Prostate gland (tissue), 2 donors: ENCODE measurements around the gene VAPA. TPM values are rescaled to one million over a fixed set of nuclear protein-coding genes. Genes with fewer than 3 reads are reported as not detected.
A peak's percentile ranks its signal among the peaks of the same experiment; 100 is the strongest.

Experiments
- DNase-seq: peaks from one replicate; pipeline ENCODE4 v3.0.0-alpha.2; 2019; ENCODE audit warnings: low spot score
- H3K27ac ChIP-seq, 2 donors: fragments of 200-600 bp; sonication (generic); 2 replicates each; pipeline ENCODE4 v1.5.1; 2017 to 2019
- H3K27me3 ChIP-seq: fragments of 200-600 bp; sonication (generic); replicated peaks from 2 replicates; pipeline ENCODE4 v1.5.1; 2019; ENCODE audit not compliant: insufficient read depth
- H3K36me3 ChIP-seq, 2 donors: fragments of 200-600 bp; sonication (generic); 1 replicate in 1 of 2; 2 replicates in 1 of 2; pipeline versions ENCODE4 v1.5.1 to v1.8.1; 2017 to 2019
- H3K4me1 ChIP-seq: fragments of 200-600 bp; sonication (generic); replicated peaks from 2 replicates; pipeline ENCODE4 v1.5.1; 2019
- H3K4me3 ChIP-seq, 2 donors: fragments of 200-600 bp; sonication (generic); 2 replicates each; pipeline ENCODE4 v1.5.1; 2017 to 2019
- H3K9me3 ChIP-seq: fragments of 200-600 bp; sonication (generic); 2 replicates; pipeline ENCODE4 v1.5.1; 2017
- CTCF ChIP-seq, 4 experiments: fragments of 200-600 bp in 2 of 4; fragments of 450-650 bp in 2 of 4; sonication (generic) in 2 of 4; IDR thresholded peaks; 1 replicate in 3 of 4; 2 replicates in 1 of 4; pipeline ENCODE4 v1.5.1; 2016 to 2019; ENCODE audit warnings: antibody characterized with exemption in 4 of 4, mild to moderate bottlenecking in 2 of 4, moderate library complexity in 2 of 4
- POLR2A ChIP-seq: fragments of 450-650 bp; IDR thresholded peaks from one replicate; pipeline ENCODE4 v1.6.1; 2016; ENCODE audit warnings: antibody characterized with exemption, mild to moderate bottlenecking
- POLR2AphosphoS5 ChIP-seq: sonication (generic); formaldehyde crosslinking; IDR thresholded peaks from one replicate; pipeline ENCODE4 v1.6.1; 2017; ENCODE audit warnings: antibody characterized with exemption
- WGBS: methylation state at CpG from one replicate; pipeline ENCODE4 v1.1.5; 2018; 5-methylcytosine and 5-hydroxymethylcytosine counted together
- intact Hi-C: fragments of 100-400 bp; cut with DNase I; formaldehyde crosslinking; loops from one replicate; pipeline ENCODE4 v1.14.2; 2022
- total RNA-seq, 2 donors: library from RNA; depleted of rRNA; stranded (reverse); fragments of >200 nt; gene quantifications; one replicate each; pipeline ENCODE4 v1.1.0, GENCODE V29; 2016

The VAPA gene
- total RNA-seq, 2 donors from 2014 or later, result 140 to 183 TPM

GRCh38 chr18:9998330-9998729 is 84.5 kb downstream of the VAPA start:
- WGBS, result 88% methylated on average over 2 of the region's 2 CpGs
- intact Hi-C loops, result no loop called here

GRCh38 chr18:10002280-10002679 is 88.5 kb downstream of the VAPA start:
- Histone ChIP-seq H3K4me3 (no peak overlapping the region), H3K36me3 (no peaks in the 10 kb centered on the region), H3K27me3 (no peaks in the 10 kb centered on the region), H3K27ac (no peak overlapping the region), H3K4me1 (no peaks in the 10 kb centered on the region), H3K9me3 (no peaks in the 10 kb centered on the region)
- DNase-seq, result no peak
- TF ChIP-seq POLR2A, result no peak
- no peak for TF ChIP-seq POLR2AphosphoS5
- no peak for TF ChIP-seq CTCF (IDR thresholded peaks at IDR 0.05)
- WGBS, result 82% methylated on average over 3 of the region's 3 CpGs
- intact Hi-C loops, result no loop called here

More at GRCh38 chr18:9998330-9998729, 84.5 kb downstream of the VAPA start:
- Histone ChIP-seq H3K36me3 (no peaks in the 10 kb centered on the region), H3K4me3 (no peak overlapping the region), H3K27ac (no peak overlapping the region), H3K9me3 (no peaks in the 10 kb centered on the region), H3K4me1 (no peaks in the 10 kb centered on the region), H3K27me3 (no peaks in the 10 kb centered on the region)
- DNase-seq, result no peak
- no peak for TF ChIP-seq POLR2AphosphoS5
- no peak for TF ChIP-seq POLR2A
- TF ChIP-seq CTCF (IDR thresholded peaks at IDR 0.05), result no peak

- WGBS, result 100% methylated on average over 1 of the region's 1 CpG
- intact Hi-C loops, result no loop called here
Observed at GRCh38 chr18:10003281-10003680, 89.5 kb downstream of the VAPA start.

GRCh38 chr18:10003866-10004265 is 90.0 kb downstream of the VAPA start:
- intact Hi-C loops, result no loop called here
- TF ChIP-seq POLR2A (no peak), POLR2AphosphoS5 (no peak), CTCF (IDR thresholded peaks at IDR 0.05) (no peak)
- no peaks in the 10 kb centered on the region for H3K4me1 ChIP-seq
- H3K27ac ChIP-seq, result no peak overlapping the region
- H3K36me3 ChIP-seq, result no peaks in the 10 kb centered on the region
- H3K27me3 ChIP-seq, result no peaks in the 10 kb centered on the region
- no peaks in the 10 kb centered on the region for H3K9me3 ChIP-seq
- H3K4me3 ChIP-seq, result no peak overlapping the region
- no peak for DNase-seq
- 87% methylated on average over 7 of the region's 7 CpGs for WGBS

More at GRCh38 chr18:10003281-10003680, 89.5 kb downstream of the VAPA start:
- DNase-seq, result no peak
- Histone ChIP-seq H3K27me3 (no peaks in the 10 kb centered on the region), H3K4me1 (no peaks in the 10 kb centered on the region), H3K36me3 (no peaks in the 10 kb centered on the region), H3K27ac (no peak overlapping the region), H3K4me3 (no peak overlapping the region), H3K9me3 (no peaks in the 10 kb centered on the region)
- TF ChIP-seq CTCF (IDR thresholded peaks at IDR 0.05) (no peak), POLR2A (no peak), POLR2AphosphoS5 (no peak)

GRCh38 chr18:10006311-10006893 is 92.6 kb downstream of the VAPA start:
- TF ChIP-seq CTCF (IDR thresholded peaks at IDR 0.05), result peak in 2 of 4 experiments; percentile 20 to 25
- TF ChIP-seq POLR2AphosphoS5, result no peak
- no peak for TF ChIP-seq POLR2A
- DNase-seq, result no peak

More at GRCh38 chr18:10006311-10006893, 92.6 kb downstream of the VAPA start:
- no peak overlapping the region for H3K27ac ChIP-seq
- H3K4me1 ChIP-seq, result no peaks in the 10 kb centered on the region
- no peaks in the 10 kb centered on the region for H3K9me3 ChIP-seq
- WGBS, result 68% methylated on average over 4 of the region's 4 CpGs
- intact Hi-C loops, result loop anchor here (2.0 to 5.0 kb wide), 2 partner anchors 34 to 512 kb away; no protein-coding TSS in a partner anchor
- H3K4me3 ChIP-seq, result no peak overlapping the region
- no peaks in the 10 kb centered on the region for H3K36me3 ChIP-seq
- H3K27me3 ChIP-seq, result no peaks in the 10 kb centered on the region
